HepG2 (cell line): ENCODE results near the gene C10orf90. TPM values are rescaled to one million over a fixed set of nuclear protein-coding genes. Genes with fewer than 3 reads are reported as not detected.

Source experiments
- ATAC-seq: fragments of 200-7000 bp; cut with Tn5 transposase; 3 replicates; pipeline ENCODE4 v1.9.1; 2020; ENCODE audit warnings: mild to moderate bottlenecking, moderate library complexity
- BruUV-seq: library from RNA; stranded (reverse); fragments of 400-500 nt; replicated peaks from 2 replicates; lab custom pipeline; 2021; lab: Mats Ljungman, UMichigan
- CTCF ChIA-PET: fragments of 300-600 bp; formaldehyde crosslinking; extraction: SDS; loops from one replicate; lab custom pipeline; 2021; ENCODE audit warnings: low total read pairs, inconsistent platforms, low intra/inter-chr PET ratio; lab: Yijun Ruan, JAX
- POLR2A ChIA-PET: fragments of 350-600 bp; sonication (Branson Sonifier 250); formaldehyde crosslinking; loops from one replicate; lab custom pipeline; 2020; ENCODE audit warnings: antibody characterized with exemption, inconsistent platforms; lab: Yijun Ruan, JAX
- DNase-seq: peaks from one replicate; pipeline ENCODE4 v3.0.0-alpha.2; 2015; ENCODE audit warnings: low spot score
- FAIRE-seq: peaks from 3 replicates; lab custom pipeline; 2011; peaks lifted over from hg19 to GRCh38; lab: Jason Lieb, UNC
- H2AFZ ChIP-seq: one replicate; pipeline ENCODE4 v1.6.1; 2011; ENCODE audit warnings: low read length, inconsistent platforms
- H3K27ac ChIP-seq: fragments of 300-600 bp; 3 replicates; pipeline ENCODE4 v1.8.0; 2011; ENCODE audit warnings: mixed run types, mild to moderate bottlenecking, mixed read lengths, low read length, inconsistent platforms; ENCODE audit not compliant: insufficient read depth; ENCODE audit errors: extremely low read length
- H3K27me3 ChIP-seq, 2 experiments: fragments of 200-600 bp in 1 of 2; 2 replicates in 1 of 2; 3 replicates in 1 of 2; pipeline versions ENCODE4 v1.6.0 to v1.8.0; 2011; ENCODE audit warnings: low read length in 2 of 2, mild to moderate bottlenecking in 2 of 2, moderate library complexity in 2 of 2, inconsistent platforms in 1 of 2; ENCODE audit not compliant: insufficient read depth in 2 of 2, control insufficient read depth in 1 of 2
- H3K36me3 ChIP-seq, 2 experiments: fragments of 200-600 bp in 1 of 2; replicated peaks in 1 of 2; 2 replicates in 1 of 2; 3 replicates in 1 of 2; pipeline versions ENCODE4 v1.5.1 to v1.8.0; 2011; ENCODE audit warnings: low read length in 2 of 2, inconsistent platforms in 1 of 2; ENCODE audit not compliant: insufficient read depth in 2 of 2, control insufficient read depth in 1 of 2
- H3K4me1 ChIP-seq: 2 replicates; pipeline ENCODE4 v1.5.1; 2012; ENCODE audit warnings: low read length, inconsistent platforms; ENCODE audit not compliant: insufficient read depth
- H3K4me2 ChIP-seq: 2 replicates; pipeline ENCODE4 v1.6.0; 2011; ENCODE audit warnings: low read depth, low read length, inconsistent platforms
- H3K4me3 ChIP-seq, 3 experiments: fragments of 200-600 bp in 1 of 3; sonication (generic), shearing (Covaris generic) in 1 of 3; replicated peaks in 1 of 3; 2 replicates each; pipeline ENCODE4 v1.5.1; 2011 to 2016; ENCODE audit warnings: low read length in 3 of 3, inconsistent platforms in 2 of 3, low read depth in 2 of 3, mild to moderate bottlenecking in 2 of 3, control low read depth in 1 of 3, mixed read lengths in 1 of 3; ENCODE audit not compliant: insufficient read depth in 1 of 3
- H3K79me2 ChIP-seq: one replicate; pipeline ENCODE4 v1.6.1; 2011; ENCODE audit warnings: low read length, inconsistent platforms; ENCODE audit not compliant: insufficient read depth
- H3K9ac ChIP-seq: 2 replicates; pipeline ENCODE4 v1.6.0; 2011; ENCODE audit warnings: mild to moderate bottlenecking, low read depth, low read length, inconsistent platforms; ENCODE audit not compliant: insufficient read depth
- H3K9me3 ChIP-seq: 2 replicates; pipeline ENCODE4 v1.5.1; 2012; ENCODE audit warnings: mild to moderate bottlenecking, low read length
- H4K20me1 ChIP-seq: 2 replicates; pipeline ENCODE4 v1.6.0; 2011; ENCODE audit warnings: inconsistent platforms, mild to moderate bottlenecking, low read length, moderate library complexity; ENCODE audit not compliant: insufficient read depth
- EHMT2 ChIP-seq: fragments of 200-600 bp; sonication (generic); IDR thresholded peaks from 2 replicates; pipeline ENCODE4 v1.7.0; 2017; ENCODE audit warnings: antibody characterized with exemption, low read depth, low read length, borderline replicate concordance
- NCOA1 ChIP-seq: sonication (generic); formaldehyde crosslinking; IDR thresholded peaks from 2 replicates; pipeline ENCODE4 v1.9.0; 2021; ENCODE audit warnings: missing genetic modification reagents
- RFXAP ChIP-seq: sonication (generic); formaldehyde crosslinking; IDR thresholded peaks from 2 replicates; pipeline ENCODE4 v1.4.0; 2020; ENCODE audit warnings: missing genetic modification reagents, borderline replicate concordance
- SOX5 ChIP-seq: IDR thresholded peaks from 2 replicates; pipeline ENCODE4 v1.6.1; 2016; ENCODE audit warnings: borderline replicate concordance
- ZNF331 ChIP-seq: sonication (generic); formaldehyde crosslinking; IDR thresholded peaks from 2 replicates; pipeline ENCODE4 v1.4.0; 2020; ENCODE audit warnings: missing genetic modification reagents
- ZNF644 ChIP-seq: IDR thresholded peaks from 2 replicates; pipeline ENCODE4 v1.6.1; 2016; ENCODE audit warnings: low read depth
- ZNF891 ChIP-seq: sonication (generic); formaldehyde crosslinking; IDR thresholded peaks from 2 replicates; pipeline ENCODE4 v1.5.0; 2020; ENCODE audit warnings: mild to moderate bottlenecking, missing genetic modification reagents
- WGBS: methylation state at CpG from one replicate; pipeline ENCODE4 v1.1.6; 2017; ENCODE audit warnings: low lambda C conversion rate; 5-methylcytosine and 5-hydroxymethylcytosine counted together
- in situ Hi-C: cut with HindIII; loops from 2 replicates; pipeline ENCODE4 v1.10.0; 2017; ENCODE audit warnings: low pct_unique_long_range_greater_than_20kb; ENCODE audit not compliant: extremely low pct_ligation_motif_present
- intact Hi-C: fragments of 100-400 bp; cut with micrococcal nuclease; formaldehyde crosslinking; loops from one replicate; pipeline ENCODE4 v1.10.0; 2022; ENCODE audit not compliant: unreplicated experiment
- polyA plus RNA-seq, 8 experiments: library from polyadenylated mRNA; depleted of rRNA in 3 of 8; stranded (reverse) in 7 of 8; unstranded in 1 of 8; fragments of >200 nt; fragmentation: Illumina TruSeq in 4 of 8; extraction: Trizol in 4 of 8; gene quantifications; 2 replicates each; pipeline versions ENCODE4 v1.2.1 to v1.2.3, GENCODE V29; 2011 to 2016; ENCODE audit warnings: low read depth in 4 of 8, missing spikeins in 1 of 8, mixed read lengths in 1 of 8; ENCODE audit not compliant: insufficient read depth in 1 of 8
- total RNA-seq, 5 experiments: library from RNA; depleted of rRNA; stranded (reverse); fragments of >200 nt; fragmentation: Illumina TruSeq; extraction: Trizol; gene quantifications; 2 replicates each; pipeline ENCODE4 v1.2.3, GENCODE V29; 2016; ENCODE audit warnings: low read depth in 1 of 5
- TF ChIP-seq, protein P1 (sequence below): sonication (generic); formaldehyde crosslinking; IDR thresholded peaks from 2 replicates; pipeline ENCODE4 v1.4.0; 2020; ENCODE audit warnings: mild to moderate bottlenecking, missing genetic modification reagents, borderline replicate concordance
- TF ChIP-seq, protein P2 (sequence below): sonication (generic); formaldehyde crosslinking; IDR thresholded peaks from 2 replicates; pipeline ENCODE4 v1.8.1; 2023; ENCODE audit warnings: missing genetic modification reagents, inconsistent platforms, borderline replicate concordance

C10orf90 gene
- total and polyA plus RNA-seq, 2 of the 13 experiments (the other 11 are each of a cell fraction or from before 2014, with no cell fraction given): not detected

DNA sequence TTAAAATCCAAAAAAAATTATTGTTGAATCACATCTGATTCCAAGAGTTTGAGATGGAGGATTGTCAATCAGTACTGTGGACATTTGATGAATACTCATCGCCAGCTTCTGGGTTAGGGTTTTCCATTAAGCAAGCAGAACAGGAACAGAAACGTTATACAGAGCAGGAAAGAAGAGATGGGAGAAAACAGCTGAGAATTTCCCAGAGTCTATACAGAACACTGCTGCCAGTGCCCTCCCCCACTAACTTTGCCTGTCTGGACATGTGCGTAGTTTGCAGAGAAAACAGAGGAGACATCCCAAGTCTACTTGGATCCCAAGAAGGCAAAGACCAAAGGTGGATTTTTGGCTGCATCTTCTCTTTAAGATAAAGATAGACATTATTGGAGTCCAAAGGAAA is 19.0 kb downstream of the C10orf90 start:
- Histone ChIP-seq H3K9me3 (no peaks in the 10 kb centered on the region), H3K4me2 (no peak overlapping the region), H3K27ac (no peak overlapping the region), H2AFZ (no peak overlapping the region), H3K27me3 (no peaks in the 10 kb centered on the region; a peak in 1 of 5 replicates), H3K9ac (no peak overlapping the region), H4K20me1 (no peaks in the 10 kb centered on the region), H3K4me1 (no peaks in the 10 kb centered on the region), H3K36me3 (no peaks in the 10 kb centered on the region), H3K79me2 (no peaks in the 10 kb centered on the region), H3K4me3 (no peak overlapping the region)
- intact Hi-C loops: no loop called here
- no peak for ATAC-seq
- ChIA-PET POLR2A (no interaction called here), CTCF (no interaction called here)
- WGBS: 53% methylated on average over 3 of the region's 3 CpGs
- no TSS peak for BruUV-seq
- in situ Hi-C loops: no loop called here
- DNase-seq: no peak
- TF ChIP-seq NCOA1 (CRISPR knock-in tag) (no peak), ZNF644 (CRISPR knock-in tag) (no peak), ZNF891 (no peak), ZNF331 (CRISPR knock-in tag) (no peak), SOX5 (CRISPR knock-in tag) (no peak), RFXAP (CRISPR knock-in tag) (no peak), EHMT2 (no peak)
- TF ChIP-seq, protein P1, sequence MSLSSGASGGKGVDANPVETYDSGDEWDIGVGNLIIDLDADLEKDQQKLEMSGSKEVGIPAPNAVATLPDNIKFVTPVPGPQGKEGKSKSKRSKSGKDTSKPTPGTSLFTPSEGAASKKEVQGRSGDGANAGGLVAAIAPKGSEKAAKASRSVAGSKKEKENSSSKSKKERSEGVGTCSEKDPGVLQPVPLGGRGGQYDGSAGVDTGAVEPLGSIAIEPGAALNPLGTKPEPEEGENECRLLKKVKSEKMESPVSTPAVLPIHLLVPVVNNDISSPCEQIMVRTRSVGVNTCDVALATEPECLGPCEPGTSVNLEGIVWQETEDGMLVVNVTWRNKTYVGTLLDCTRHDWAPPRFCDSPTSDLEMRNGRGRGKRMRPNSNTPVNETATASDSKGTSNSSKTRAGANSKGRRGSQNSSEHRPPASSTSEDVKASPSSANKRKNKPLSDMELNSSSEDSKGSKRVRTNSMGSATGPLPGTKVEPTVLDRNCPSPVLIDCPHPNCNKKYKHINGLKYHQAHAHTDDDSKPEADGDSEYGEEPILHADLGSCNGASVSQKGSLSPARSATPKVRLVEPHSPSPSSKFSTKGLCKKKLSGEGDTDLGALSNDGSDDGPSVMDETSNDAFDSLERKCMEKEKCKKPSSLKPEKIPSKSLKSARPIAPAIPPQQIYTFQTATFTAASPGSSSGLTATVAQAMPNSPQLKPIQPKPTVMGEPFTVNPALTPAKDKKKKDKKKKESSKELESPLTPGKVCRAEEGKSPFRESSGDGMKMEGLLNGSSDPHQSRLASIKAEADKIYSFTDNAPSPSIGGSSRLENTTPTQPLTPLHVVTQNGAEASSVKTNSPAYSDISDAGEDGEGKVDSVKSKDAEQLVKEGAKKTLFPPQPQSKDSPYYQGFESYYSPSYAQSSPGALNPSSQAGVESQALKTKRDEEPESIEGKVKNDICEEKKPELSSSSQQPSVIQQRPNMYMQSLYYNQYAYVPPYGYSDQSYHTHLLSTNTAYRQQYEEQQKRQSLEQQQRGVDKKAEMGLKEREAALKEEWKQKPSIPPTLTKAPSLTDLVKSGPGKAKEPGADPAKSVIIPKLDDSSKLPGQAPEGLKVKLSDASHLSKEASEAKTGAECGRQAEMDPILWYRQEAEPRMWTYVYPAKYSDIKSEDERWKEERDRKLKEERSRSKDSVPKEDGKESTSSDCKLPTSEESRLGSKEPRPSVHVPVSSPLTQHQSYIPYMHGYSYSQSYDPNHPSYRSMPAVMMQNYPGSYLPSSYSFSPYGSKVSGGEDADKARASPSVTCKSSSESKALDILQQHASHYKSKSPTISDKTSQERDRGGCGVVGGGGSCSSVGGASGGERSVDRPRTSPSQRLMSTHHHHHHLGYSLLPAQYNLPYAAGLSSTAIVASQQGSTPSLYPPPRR: no peak
- TF ChIP-seq, protein P2, sequence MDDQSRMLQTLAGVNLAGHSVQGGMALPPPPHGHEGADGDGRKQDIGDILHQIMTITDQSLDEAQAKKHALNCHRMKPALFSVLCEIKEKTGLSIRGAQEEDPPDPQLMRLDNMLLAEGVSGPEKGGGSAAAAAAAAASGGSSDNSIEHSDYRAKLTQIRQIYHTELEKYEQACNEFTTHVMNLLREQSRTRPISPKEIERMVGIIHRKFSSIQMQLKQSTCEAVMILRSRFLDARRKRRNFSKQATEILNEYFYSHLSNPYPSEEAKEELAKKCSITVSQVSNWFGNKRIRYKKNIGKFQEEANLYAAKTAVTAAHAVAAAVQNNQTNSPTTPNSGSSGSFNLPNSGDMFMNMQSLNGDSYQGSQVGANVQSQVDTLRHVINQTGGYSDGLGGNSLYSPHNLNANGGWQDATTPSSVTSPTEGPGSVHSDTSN: no peak
- FAIRE-seq: no peak
